ENCODE results near the gene GRXCR2.
"Not testable (repeated sequence)": the region's sequence is repeated elsewhere in the genome, so short reads cannot be mapped to it uniquely, and the experiment has no call there.

GRXCR2 gene

GRCh38 chr5:145874765-145875164 is 2.0 kb upstream of the GRXCR2 start:
- DNase-seq, result no peak

DNA sequence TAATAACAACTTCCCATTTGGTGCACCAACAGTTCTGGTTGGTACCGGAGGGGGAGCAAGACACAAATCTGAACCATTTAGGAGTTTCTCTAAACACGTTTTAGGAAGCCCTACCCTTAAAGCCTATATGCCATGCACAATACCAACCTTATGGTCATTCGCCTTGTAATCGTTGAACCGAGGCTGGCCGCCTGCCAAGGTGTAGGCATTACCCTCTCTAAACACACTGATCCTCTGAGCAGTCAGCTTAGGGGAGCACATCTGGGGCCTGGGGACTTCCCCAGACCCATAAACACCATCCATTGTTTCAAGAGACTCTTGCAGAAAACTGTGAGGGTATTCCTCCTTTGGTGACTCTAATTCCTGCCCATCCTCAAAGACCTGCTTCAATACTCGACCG is 328 bp downstream of the GRXCR2 start:
- DNase-seq, result no peak

DNA sequence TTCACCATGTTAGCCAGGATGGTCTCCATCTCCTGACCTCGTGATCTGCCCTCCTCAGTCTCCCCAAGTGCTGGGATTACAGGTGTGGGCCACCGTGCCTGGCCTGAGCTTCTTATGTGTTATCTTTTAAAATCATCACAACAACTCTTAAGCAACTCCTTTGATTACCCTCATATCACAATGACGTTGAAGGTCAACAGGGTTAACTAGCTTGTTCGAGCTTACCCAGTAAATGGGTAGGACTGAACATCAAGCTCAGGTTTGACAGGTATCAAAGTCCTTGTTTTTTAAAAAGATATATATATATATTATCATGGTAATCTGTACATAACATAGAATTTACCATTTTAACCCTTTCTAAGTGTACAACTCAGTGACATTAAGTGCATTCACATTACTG is 3.1 kb downstream of the GRXCR2 start:
- no peak for DNase-seq

DNA sequence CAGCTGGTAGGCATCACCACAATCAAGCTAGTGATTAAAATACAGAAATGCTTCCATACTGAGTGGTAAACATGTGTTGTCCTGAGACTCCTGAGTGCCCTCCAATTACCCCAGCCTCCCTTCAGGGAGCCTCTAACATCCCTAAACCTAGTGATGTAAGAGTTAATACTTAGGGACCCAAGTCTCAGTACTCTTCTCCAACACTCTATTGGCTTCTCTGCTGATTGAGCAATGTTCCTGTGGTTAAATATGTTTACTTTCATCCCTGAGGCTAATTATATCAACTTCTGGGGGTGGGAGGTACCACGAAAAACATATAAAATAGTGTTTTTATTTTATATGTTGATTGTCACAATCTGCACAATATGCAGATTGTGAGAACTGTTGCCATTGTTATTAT is 5.0 kb downstream of the GRXCR2 start:
- DNase-seq, result no peak

DNA sequence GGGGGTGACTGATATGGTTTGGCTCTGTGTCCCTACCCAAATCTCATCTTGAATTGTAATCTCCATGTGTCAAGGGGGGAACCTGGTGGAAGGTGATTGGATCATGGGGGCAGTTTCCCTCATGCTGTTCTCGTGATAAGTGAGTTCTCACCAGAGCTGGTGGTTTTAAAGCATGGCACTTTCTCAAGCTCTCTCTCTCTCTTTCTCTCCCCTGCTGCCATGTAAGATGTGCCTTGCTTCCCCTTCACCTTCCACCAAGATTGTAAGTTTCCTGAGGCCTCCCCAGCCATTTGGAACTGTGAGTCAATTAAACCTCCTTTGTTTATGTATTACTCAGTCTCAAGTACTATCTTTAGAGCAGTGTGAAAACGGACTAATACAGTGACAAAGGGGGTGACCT is 8.4 kb downstream of the GRXCR2 start:
- DNase-seq, result not testable (repeated sequence)

GRCh38 chr5:145863003-145863402 is 9.8 kb downstream of the GRXCR2 start:
- no peak for DNase-seq

- DNase-seq, result no peak
Observed at GRCh38 chr5:145859897-145860296, 12.9 kb downstream of the GRXCR2 start.

GRCh38 chr5:145859453-145859852 is 13.4 kb downstream of the GRXCR2 start:
- DNase-seq, result no peak

DNA sequence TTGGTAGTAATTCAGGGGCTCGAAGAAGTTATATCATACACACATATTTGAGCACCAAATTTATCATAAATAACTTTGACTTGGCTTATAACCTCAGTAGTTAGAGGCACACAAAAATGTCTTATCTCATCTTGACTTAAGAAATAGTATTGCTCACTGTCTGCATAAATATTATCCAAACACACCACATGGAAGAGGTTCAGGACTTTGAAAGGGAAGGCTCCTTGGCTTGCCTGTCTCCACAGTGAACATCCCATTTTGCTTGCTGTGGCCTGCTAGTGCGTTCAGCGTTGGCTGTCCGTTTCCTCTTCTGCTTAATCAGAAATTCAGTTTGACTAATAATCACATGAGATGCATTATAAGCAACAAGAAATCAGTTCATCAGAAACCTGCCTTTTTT is 13.9 kb downstream of the GRXCR2 start:
- no peak for DNase-seq

GRCh38 chr5:145856285-145856818 is 16.5 kb downstream of the GRXCR2 start:
- peak; percentile 9 to 11 for DNase-seq

- no peak for DNase-seq
Observed at GRCh38 chr5:145855763-145856267, 17.0 kb downstream of the GRXCR2 start.

DNA sequence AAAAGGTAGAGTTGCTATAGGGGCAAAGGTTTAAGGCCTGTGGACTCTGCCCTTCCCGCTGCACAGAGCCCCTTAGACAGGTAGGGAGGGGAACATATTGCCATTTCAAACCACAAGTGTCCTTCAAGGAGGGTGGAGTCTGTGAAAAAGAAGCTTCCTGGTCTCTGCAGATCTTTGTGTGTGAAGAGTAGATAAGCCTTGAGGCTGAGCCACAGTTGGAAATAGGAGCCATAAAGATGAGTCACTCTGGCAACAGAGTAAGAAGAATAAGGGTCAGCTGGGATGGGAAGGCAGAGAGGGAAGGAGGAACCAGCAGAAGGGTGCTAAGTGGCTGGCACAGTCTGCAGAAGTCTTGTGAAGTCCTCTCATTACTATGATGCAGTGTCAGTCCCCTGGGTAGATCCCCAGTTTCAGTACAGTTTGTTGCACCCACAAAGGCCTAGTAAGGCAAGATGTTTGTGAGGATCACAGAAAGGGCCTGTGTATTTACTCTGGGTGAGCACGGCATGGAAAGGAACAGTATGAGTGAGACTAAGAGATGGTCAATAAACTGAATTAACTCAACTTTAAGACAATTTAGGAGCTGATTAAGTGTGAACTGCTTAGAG is 18.1 kb downstream of the GRXCR2 start:
- no peak for DNase-seq

- DNase-seq, result no peak
Observed at GRCh38 chr5:145853781-145854376, 18.9 kb downstream of the GRXCR2 start.

- DNase-seq, result no peak
Observed at GRCh38 chr5:145852990-145853389, 19.8 kb downstream of the GRXCR2 start.

GRCh38 chr5:145848854-145849253 is 24.0 kb downstream of the GRXCR2 start:
- DNase-seq, result no peak

GRCh38 chr5:145847499-145848497 is 25.0 kb downstream of the GRXCR2 start:
- no peak for DNase-seq

- no peak for DNase-seq
Observed at GRCh38 chr5:145846081-145846480, 26.7 kb downstream of the GRXCR2 start.

- no peak for DNase-seq
Observed at GRCh38 chr5:145841299-145841698, 31.5 kb downstream of the GRXCR2 start.

DNA sequence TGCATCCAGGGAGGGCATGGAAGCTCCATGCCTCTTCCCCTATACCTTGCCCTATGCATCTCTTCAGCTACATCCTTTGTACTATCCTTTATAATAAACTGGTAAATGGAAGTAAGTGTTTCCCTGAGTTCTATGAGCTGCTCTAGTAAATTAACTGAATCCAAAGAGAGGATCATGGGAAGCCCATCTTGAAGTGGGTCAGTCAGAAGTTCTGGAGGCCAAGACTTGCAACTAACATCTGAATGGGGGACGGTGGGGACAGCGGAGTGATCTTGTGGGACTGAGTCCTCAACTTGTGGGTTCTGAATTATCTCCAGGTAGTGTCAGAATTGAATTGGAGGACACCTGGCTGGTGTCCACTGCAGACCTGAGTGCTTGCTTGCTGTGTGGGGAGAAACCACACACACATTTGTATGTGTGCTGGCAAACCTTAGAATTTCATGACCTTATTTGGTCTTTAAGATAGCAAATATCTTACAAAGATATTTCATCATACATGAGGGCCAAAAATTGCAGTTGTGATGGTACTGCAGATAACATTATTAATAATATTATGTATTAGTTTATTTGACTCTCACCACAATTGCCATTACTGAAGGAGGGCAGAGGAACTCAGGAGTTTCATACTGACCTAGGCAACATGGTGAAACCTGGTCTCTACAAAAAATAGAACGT is 32.2 kb downstream of the GRXCR2 start:
- no peak for DNase-seq

DNA sequence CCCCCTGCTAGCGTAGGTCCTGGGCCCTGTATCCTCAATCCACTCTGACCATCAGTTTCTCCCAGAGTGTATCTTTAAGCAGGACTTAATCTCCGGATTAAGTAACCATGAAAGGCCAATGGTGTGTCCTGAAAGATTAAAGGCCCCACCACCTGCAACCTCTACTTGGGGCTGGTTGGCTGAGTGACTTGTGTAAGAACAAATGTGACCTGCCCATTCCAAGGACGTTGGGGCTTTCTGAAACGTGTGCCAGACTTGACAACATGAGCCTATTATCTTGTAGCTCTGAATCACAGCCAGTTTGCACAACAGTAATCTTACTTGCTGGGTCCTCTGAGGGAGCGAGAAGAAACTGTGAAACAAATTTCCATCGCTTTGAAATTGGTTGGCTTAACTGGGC is 34.5 kb downstream of the GRXCR2 start:
- no peak for DNase-seq

DNA sequence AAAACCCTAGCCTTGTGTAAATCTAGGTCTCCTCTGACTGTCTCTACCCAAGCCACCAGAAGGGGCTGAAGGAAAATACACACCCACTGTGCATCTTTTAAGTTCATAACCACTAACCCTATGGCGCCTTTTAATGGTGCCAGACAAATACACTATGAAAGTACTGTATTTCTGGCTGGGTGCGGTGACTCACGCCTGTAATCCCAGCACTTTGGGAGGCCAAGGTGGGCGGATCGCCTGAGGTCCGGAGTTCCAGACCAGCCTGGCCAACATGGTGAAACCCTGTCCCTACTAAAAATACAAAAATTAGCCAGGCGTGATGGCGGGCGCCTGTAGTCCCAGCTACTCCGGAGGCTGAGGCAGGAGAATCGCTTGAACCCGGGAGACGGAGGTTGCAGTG is 36.6 kb downstream of the GRXCR2 start:
- not testable (repeated sequence) for DNase-seq

DNA sequence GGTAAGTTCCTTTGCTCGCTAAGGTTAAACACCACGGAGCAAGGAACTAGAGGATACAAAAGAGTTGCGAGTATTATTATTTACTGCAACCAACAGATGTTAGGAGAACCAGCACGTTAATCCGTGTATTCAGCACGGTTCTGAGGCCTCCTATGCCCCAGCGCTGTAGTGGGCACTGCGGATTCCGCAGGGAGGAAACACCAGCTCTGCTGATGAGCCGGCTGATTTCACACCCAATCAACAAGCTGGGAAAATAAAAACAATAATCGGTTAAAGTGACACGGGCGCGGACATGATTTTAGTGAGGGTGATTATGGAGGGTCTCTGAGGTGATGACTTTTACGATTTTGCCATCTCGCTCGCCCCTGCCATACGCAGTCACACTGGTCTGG is 37.0 kb downstream of the GRXCR2 start:
- no peak for DNase-seq

Measured in stimulated activated CD4-positive, alpha-beta T cell treated with anti-CD3 and anti-CD28 coated beads, Interleukin-2, amount 100 ng/mL, for 48 hours (primary cell).